Glutamatergic neuron (in vitro differentiated cells): ENCODE measurements around the gene DGKI. TPM values are rescaled to one million over a fixed set of nuclear protein-coding genes. Genes with fewer than 3 reads are reported as not detected.

ENCODE experiments used
- DNase-seq: peaks from one replicate; pipeline ENCODE4 v3.0.0; 2022
- H3K27ac Mint-ChIP-seq: one replicate; pipeline ENCODE4 v1.8.0; 2020; ENCODE audit warnings: mild to moderate bottlenecking, mixed read lengths, inconsistent platforms; ENCODE audit not compliant: unreplicated experiment
- H3K27me3 Mint-ChIP-seq: one replicate; pipeline ENCODE4 v1.8.0; 2020; ENCODE audit warnings: mild to moderate bottlenecking, moderate library complexity, mixed read lengths, inconsistent platforms; ENCODE audit not compliant: unreplicated experiment
- H3K36me3 Mint-ChIP-seq: one replicate; pipeline ENCODE4 v1.8.0; 2020; ENCODE audit warnings: mild to moderate bottlenecking, mixed read lengths, inconsistent platforms; ENCODE audit not compliant: unreplicated experiment
- H3K4me1 Mint-ChIP-seq: one replicate; pipeline ENCODE4 v1.8.0; 2020; ENCODE audit warnings: mild to moderate bottlenecking, low read depth, mixed read lengths, inconsistent platforms; ENCODE audit not compliant: unreplicated experiment
- H3K4me3 Mint-ChIP-seq: one replicate; pipeline ENCODE4 v1.8.0; 2020; ENCODE audit warnings: mild to moderate bottlenecking, mixed read lengths, inconsistent platforms; ENCODE audit not compliant: unreplicated experiment
- H3K9me3 Mint-ChIP-seq: one replicate; pipeline ENCODE4 v1.8.0; 2020; ENCODE audit warnings: mild to moderate bottlenecking, moderate library complexity, mixed read lengths, inconsistent platforms; ENCODE audit not compliant: unreplicated experiment
- CTCF ChIP-seq: fragments of 200-600 bp; sonication (generic); IDR thresholded peaks from one replicate; pipeline ENCODE4 v1.5.0; 2021; ENCODE audit not compliant: partially characterized antibody, unreplicated experiment
- total RNA-seq: library from RNA; stranded (reverse); fragmentation: NEBNext Ultra II Directional; extraction: Animal tissue kit (Norgen Biotek cat#: 25700); gene quantifications from one replicate; pipeline ENCODE4 v1.2.1, GENCODE V29; 2021; ENCODE audit not compliant: unreplicated experiment

The DGKI gene
- total RNA-seq, 1 donor from 2014 or later, result 19.4 TPM

- Mint-ChIP-seq H3K4me1 (peaks cover 2% of the 10 kb centered on the region), H3K27ac (no peak overlapping the region), H3K36me3 (peaks cover 18% of the 10 kb centered on the region), H3K9me3 (peaks cover 3% of the 10 kb centered on the region), H3K27me3 (no peaks in the 10 kb centered on the region), H3K4me3 (no peak overlapping the region)
- no peak for DNase-seq
- no peak for TF ChIP-seq CTCF
Observed at GRCh38 chr7:137787301-137787976, 59.3 kb downstream of the DGKI start.

GRCh38 chr7:137778511-137778910 is 68.3 kb downstream of the DGKI start:
- H3K9me3 Mint-ChIP-seq, result peaks cover 4% of the 10 kb centered on the region
- no peak overlapping the region for H3K27ac Mint-ChIP-seq
- TF ChIP-seq CTCF, result no peak
- no peaks in the 10 kb centered on the region for H3K27me3 Mint-ChIP-seq
- H3K4me3 Mint-ChIP-seq, result no peak overlapping the region
- DNase-seq, result no peak
- H3K4me1 Mint-ChIP-seq, result no peaks in the 10 kb centered on the region
- peaks cover 10% of the 10 kb centered on the region for H3K36me3 Mint-ChIP-seq

- TF ChIP-seq CTCF, result no peak
Observed at GRCh38 chr7:137774793-137775201, 72.0 kb downstream of the DGKI start.

GRCh38 chr7:137772748-137773147 is 74.0 kb downstream of the DGKI start:
- Mint-ChIP-seq H3K36me3 (no peaks in the 10 kb centered on the region), H3K4me3 (no peak overlapping the region), H3K4me1 (no peaks in the 10 kb centered on the region), H3K9me3 (peaks cover 5% of the 10 kb centered on the region), H3K27me3 (no peaks in the 10 kb centered on the region), H3K27ac (no peak overlapping the region)
- no peak for TF ChIP-seq CTCF
- DNase-seq, result no peak

More at GRCh38 chr7:137774793-137775201, 72.0 kb downstream of the DGKI start:
- no peak overlapping the region for H3K4me3 Mint-ChIP-seq
- DNase-seq, result no peak
- no peaks in the 10 kb centered on the region for H3K27me3 Mint-ChIP-seq
- H3K27ac Mint-ChIP-seq, result no peak overlapping the region
- peaks cover 4% of the 10 kb centered on the region for H3K9me3 Mint-ChIP-seq
- no peaks in the 10 kb centered on the region for H3K36me3 Mint-ChIP-seq
- H3K4me1 Mint-ChIP-seq, result no peaks in the 10 kb centered on the region

GRCh38 chr7:137772316-137772715 is 74.5 kb downstream of the DGKI start:
- H3K36me3 Mint-ChIP-seq, result no peaks in the 10 kb centered on the region
- peaks cover 5% of the 10 kb centered on the region for H3K9me3 Mint-ChIP-seq
- no peak for DNase-seq
- H3K4me3 Mint-ChIP-seq, result no peak overlapping the region
- no peak overlapping the region for H3K27ac Mint-ChIP-seq
- no peak for TF ChIP-seq CTCF
- H3K4me1 Mint-ChIP-seq, result no peaks in the 10 kb centered on the region
- H3K27me3 Mint-ChIP-seq, result no peaks in the 10 kb centered on the region
